Astrocyte of the spinal cord (primary cell): ENCODE measurements around the gene AKAP6.

Experiments used
- DNase-seq: peaks from one replicate; pipeline ENCODE4 v3.0.0; 2011; ENCODE audit warnings: low read depth, low spot score
- H3K4me3 ChIP-seq: 2 replicates; pipeline ENCODE4 v1.5.1; 2011; ENCODE audit warnings: low read depth, mild to moderate bottlenecking, low read length, moderate library complexity
- CTCF ChIP-seq: IDR thresholded peaks from 2 replicates; pipeline ENCODE4 v1.5.1; 2012; ENCODE audit warnings: low read depth, mild to moderate bottlenecking, low read length, inconsistent platforms
- in situ Hi-C: cut with HindIII; loops from 2 replicates; pipeline ENCODE4 v1.10.0; 2017; ENCODE audit warnings: low sequenced_read_pairs

The AKAP6 gene, protein sequence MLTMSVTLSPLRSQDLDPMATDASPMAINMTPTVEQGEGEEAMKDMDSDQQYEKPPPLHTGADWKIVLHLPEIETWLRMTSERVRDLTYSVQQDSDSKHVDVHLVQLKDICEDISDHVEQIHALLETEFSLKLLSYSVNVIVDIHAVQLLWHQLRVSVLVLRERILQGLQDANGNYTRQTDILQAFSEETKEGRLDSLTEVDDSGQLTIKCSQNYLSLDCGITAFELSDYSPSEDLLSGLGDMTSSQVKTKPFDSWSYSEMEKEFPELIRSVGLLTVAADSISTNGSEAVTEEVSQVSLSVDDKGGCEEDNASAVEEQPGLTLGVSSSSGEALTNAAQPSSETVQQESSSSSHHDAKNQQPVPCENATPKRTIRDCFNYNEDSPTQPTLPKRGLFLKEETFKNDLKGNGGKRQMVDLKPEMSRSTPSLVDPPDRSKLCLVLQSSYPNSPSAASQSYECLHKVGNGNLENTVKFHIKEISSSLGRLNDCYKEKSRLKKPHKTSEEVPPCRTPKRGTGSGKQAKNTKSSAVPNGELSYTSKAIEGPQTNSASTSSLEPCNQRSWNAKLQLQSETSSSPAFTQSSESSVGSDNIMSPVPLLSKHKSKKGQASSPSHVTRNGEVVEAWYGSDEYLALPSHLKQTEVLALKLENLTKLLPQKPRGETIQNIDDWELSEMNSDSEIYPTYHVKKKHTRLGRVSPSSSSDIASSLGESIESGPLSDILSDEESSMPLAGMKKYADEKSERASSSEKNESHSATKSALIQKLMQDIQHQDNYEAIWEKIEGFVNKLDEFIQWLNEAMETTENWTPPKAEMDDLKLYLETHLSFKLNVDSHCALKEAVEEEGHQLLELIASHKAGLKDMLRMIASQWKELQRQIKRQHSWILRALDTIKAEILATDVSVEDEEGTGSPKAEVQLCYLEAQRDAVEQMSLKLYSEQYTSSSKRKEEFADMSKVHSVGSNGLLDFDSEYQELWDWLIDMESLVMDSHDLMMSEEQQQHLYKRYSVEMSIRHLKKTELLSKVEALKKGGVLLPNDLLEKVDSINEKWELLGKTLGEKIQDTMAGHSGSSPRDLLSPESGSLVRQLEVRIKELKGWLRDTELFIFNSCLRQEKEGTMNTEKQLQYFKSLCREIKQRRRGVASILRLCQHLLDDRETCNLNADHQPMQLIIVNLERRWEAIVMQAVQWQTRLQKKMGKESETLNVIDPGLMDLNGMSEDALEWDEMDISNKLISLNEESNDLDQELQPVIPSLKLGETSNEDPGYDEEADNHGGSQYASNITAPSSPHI (N-terminal part only)

GRCh38 chr14:32329146-32329545, at the start of gene AKAP6:
Gene AKAP6 (plus strand): TSS chr14:32329298. CDS start chr14:32433494, 104,196 bp downstream.
- in situ Hi-C loops = no loop called here
- DNase-seq = no peak
- no peak for TF ChIP-seq CTCF
- H3K4me3 ChIP-seq = no peak within 1 kb of the TSS

GRCh38 chr14:32286602-32287001, 42.5 kb upstream of the AKAP6 start:
- no peak overlapping the region for H3K4me3 ChIP-seq
- in situ Hi-C loops = no loop called here
- TF ChIP-seq CTCF = no peak
- DNase-seq = no peak

- TF ChIP-seq CTCF = no peak
- no peak overlapping the region for H3K4me3 ChIP-seq
- DNase-seq = no peak
- in situ Hi-C loops = no loop called here
Measured at GRCh38 chr14:32296366-32296765, 32.7 kb upstream of the AKAP6 start.

DNA sequence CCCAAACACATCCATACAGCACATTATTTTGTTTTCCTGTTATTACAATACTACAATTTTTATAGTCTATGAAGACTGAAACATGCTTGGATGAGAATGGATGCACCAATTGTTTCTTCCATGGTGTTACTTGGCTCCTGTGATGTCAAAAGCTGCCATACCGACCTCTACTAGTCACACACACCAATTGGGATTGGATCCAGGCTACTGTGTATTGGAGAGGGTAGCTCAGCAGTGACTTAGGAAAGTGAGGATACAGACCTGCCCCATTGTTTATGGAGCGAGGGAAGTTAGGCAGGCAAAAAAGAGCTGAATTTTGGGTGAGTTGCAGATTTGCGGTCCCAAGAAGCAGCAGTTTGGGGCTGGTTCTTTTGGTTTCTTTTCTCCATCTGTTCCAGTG, 30.8 kb upstream of the AKAP6 start:
- DNase-seq = no peak
- no peak for TF ChIP-seq CTCF
- in situ Hi-C loops = no loop called here
- no peak overlapping the region for H3K4me3 ChIP-seq

- DNase-seq = no peak
- in situ Hi-C loops = no loop called here
- TF ChIP-seq CTCF = no peak
- no peak overlapping the region for H3K4me3 ChIP-seq
Measured at GRCh38 chr14:32300136-32300535, 29.0 kb upstream of the AKAP6 start.

DNA sequence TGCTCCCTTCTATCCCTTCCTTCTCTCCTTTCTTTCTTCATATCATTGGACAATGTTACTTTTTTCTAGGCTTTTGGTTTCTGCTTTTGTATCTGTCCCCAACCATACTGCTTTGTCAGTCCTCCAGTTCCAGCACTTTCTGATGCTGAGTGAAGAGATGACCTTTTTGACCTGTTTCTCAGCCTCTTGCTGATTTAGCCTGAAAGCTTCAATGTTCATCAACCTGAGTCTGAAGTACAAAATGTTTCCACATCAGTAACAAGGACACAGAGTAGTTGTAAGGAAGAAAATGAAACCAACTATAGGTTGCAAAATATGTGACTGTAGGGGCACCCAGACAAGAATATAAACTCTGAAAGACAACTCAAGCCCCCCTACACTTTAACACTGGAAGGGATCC, 25.2 kb upstream of the AKAP6 start:
- DNase-seq = no peak
- no peak overlapping the region for H3K4me3 ChIP-seq
- TF ChIP-seq CTCF = no peak
- in situ Hi-C loops = no loop called here
